ENCODE results near the gene RNASEH1.

DNA sequence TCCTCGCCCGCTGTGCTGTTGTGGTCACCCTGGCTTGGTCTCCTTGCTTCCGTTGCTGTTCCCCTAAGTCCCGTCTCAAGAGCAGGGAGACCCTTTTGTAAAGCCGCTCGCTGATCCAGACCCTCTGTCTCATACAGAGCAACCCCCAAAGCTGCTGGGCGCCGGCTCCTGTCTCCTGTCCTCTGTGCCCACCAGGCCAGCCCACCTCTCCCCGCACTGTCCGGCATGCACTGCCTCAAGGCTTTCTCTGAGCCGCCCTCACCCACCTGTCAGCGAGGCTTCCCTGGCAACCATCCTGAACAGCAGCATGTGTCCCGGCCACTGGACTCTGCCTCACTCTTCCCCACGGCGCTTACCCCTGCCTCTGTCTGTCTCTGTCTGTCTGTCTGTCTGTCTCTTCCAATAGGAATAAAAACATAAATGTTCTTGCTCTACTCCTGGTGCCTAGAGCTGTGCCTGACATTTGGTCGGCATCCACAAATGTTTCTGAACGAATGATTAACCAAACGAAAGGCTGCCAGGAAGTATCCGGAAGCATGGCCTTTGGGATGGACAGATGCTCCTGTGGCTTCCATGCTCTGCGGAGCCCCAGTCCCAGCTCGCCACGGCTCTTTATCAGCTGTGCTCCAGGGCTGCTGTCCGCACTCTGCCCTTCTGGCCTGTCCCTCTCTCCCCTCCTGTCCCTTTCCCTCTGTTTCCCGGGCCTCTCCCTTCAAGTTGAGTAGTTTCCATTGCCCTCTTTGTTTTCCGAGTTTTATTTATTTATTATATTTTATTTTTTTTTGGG is 44.6 kb upstream of the RNASEH1 start:
- TF ChIP-seq, protein P1, sequence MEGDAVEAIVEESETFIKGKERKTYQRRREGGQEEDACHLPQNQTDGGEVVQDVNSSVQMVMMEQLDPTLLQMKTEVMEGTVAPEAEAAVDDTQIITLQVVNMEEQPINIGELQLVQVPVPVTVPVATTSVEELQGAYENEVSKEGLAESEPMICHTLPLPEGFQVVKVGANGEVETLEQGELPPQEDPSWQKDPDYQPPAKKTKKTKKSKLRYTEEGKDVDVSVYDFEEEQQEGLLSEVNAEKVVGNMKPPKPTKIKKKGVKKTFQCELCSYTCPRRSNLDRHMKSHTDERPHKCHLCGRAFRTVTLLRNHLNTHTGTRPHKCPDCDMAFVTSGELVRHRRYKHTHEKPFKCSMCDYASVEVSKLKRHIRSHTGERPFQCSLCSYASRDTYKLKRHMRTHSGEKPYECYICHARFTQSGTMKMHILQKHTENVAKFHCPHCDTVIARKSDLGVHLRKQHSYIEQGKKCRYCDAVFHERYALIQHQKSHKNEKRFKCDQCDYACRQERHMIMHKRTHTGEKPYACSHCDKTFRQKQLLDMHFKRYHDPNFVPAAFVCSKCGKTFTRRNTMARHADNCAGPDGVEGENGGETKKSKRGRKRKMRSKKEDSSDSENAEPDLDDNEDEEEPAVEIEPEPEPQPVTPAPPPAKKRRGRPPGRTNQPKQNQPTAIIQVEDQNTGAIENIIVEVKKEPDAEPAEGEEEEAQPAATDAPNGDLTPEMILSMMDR (IDR thresholded peaks at IDR 0.05) = no peak
- no peak for TF ChIP-seq ZFX (IDR thresholded peaks at IDR 0.05; ENCODE audit: borderline replicate concordance)
